HG03039 (cell line): ENCODE measurements around the gene NKX6-1.

Source experiments
- ATAC-seq: cut with Tn5 transposase; IDR thresholded peaks from one replicate; pipeline ENCODE4 v1.9.1; 2021; ENCODE audit warnings: mild to moderate bottlenecking, moderate library complexity; ENCODE audit not compliant: unreplicated experiment

Gene NKX6-1

GRCh38 chr4:84499624-84499982 is 511 bp upstream of the NKX6-1 start:
- no peak for ATAC-seq

GRCh38 chr4:84498203-84498934 is 723 bp downstream of the NKX6-1 start:
- ATAC-seq = no peak

DNA sequence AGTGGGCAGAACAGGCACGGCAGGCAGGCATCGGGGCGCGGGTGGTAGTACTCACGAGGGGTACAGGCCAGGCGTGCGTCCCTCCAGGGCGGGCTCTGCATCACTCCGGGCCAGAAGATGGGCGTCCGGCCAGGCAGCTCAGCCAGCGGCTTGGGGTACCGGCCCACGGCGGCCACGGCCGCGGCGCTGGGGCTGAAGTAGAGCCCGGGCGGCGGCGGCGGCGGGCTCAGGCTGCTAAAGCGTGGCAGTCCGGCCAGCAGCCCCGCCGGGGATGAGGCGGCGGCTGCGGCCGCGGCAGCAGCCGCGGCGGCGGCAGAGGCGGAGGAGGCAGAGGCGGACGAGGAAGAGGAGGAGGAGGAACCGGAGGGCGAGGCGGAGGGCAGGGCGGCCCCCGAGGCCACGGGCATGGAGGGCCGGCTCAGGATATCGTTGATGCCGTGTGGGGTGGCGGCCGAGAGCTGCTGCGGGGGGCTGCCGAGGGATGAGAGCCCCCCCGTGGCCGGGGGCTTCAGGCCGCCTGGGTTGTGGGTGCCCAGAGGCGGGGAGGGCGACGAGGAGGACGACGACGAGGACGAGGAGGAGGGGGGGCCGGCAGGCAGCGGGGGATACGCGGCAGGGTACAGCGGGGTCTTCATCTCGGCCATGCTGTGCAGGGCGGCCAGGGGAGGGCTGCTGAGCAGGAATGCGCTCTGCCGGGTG is 1.4 kb downstream of the NKX6-1 start:
- ATAC-seq = no peak

- no peak for ATAC-seq
Observed at GRCh38 chr4:84496706-84497503, 2.2 kb downstream of the NKX6-1 start.

DNA sequence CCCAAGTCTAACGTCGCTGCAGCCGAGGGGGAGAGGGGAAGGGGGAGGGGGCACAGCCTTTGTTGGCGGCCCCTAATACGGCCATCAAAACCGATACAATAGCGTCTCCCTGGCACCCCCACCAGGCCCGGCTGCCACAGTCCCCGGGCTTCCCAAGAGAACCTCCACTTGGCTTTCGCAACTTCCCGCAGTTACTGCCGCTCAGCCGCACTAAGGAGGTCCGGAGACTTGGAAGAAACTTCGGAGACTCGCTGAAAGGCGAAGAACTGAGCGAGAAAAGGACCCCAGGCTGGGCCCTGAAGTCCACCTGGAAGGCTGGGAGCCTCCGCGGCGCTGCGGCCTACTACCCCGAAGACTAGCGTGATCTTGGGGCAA is 2.8 kb downstream of the NKX6-1 start:
- ATAC-seq = no peak

GRCh38 chr4:84495794-84496261 is 3.3 kb downstream of the NKX6-1 start:
- no peak for ATAC-seq

DNA sequence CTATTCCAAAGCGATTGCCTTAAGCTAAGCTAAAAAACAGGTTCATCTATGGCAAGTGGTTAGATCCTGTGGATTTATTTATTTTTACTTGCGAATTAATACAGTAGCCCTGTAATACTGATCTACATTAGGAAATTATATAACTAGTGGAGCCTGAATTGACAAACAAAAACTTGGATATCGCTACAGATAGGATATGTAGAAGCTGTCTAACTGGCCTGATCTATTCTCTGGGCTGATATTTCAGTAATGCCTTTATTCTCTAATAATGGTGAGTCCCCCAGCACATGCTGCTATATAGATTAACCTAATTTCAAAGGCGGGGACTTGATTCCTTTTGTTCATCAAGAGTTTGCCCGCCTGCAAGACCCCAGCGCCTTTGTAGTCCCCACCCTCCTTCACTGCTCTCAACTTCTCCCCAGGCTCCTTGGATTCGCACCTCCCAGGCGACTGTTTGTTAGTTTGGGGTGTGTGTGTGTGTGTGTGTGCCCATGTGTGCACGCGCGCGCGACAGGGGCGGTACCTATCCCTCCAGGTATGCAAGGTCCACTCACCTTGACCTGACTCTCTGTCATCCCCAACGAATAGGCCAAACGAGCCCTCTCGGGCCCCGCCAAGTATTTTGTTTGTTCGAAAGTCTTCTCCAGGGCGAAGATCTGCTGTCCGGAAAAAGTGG is 3.8 kb downstream of the NKX6-1 start:
- no peak for ATAC-seq

DNA sequence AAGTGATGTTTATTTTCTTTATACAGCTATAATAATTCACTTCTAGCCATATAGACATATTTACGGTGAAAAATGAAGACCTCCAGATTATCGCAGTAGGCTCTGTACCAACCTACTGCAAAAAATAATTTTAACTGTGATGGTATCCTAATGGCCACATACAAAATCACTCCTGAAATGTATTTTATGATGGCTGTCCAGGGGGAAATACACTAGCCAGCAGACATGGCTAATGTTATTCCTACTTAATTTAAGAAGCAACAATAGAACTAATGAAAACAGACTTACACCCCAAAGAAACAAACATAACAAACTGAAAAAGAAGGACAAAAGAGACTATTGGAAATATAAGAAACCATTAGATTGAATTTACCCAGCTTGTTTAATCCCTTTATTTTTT is 4.6 kb downstream of the NKX6-1 start:
- ATAC-seq = no peak

DNA sequence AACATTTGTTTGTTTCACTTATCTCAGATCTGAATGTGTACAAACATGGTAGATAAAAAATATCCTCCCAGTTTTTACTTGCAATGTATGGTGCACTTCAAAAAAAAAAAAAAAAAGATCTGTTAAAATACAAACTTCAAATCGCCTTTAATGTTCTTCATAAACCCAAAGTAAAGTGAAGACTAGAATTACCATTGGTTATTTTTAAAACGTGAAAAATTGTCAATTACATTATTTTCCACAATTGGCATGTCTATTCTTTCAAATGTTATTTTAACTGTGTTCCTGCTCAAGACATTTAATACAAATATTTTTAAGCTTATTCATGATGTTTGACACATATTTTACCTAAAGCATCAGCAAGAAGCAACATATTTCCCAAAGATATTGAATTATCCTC is 5.0 kb downstream of the NKX6-1 start:
- ATAC-seq = no peak

DNA sequence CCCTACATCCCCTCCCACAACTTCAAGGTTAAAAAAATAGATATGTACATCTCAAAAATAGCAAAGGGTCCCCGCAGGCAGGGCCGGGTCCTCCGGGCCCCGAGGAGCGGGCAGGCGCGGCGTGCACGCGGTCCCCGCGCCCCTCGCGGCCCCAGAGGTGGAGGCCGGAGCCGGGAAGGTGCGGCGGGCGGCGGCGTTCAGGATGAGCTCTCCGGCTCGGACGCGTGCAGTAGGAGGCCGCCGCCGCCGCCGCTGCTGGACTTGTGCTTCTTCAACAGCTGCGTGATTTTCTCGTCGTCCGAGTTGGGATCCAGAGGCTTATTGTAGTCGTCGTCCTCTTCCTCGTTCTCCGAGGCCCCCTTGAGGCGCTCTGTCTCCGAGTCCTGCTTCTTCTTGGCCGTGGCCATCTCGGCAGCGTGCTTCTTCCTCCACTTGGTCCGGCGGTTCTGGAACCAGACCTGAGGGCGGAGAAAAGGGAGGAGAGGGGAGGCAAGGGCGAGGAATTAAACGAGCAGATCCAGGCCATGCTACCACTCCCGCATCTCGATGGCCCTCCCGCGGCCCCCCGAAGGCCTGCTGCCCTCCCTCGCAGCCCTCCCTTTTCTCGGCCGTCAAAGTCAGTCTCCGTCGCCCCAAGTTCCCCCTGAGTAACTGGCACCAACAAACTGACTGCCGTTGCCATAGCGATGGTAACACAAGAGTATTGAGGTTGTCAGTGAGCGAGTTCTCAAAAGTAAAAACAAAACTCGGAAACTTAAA is 5.8 kb downstream of the NKX6-1 start:
- ATAC-seq = no peak

DNA sequence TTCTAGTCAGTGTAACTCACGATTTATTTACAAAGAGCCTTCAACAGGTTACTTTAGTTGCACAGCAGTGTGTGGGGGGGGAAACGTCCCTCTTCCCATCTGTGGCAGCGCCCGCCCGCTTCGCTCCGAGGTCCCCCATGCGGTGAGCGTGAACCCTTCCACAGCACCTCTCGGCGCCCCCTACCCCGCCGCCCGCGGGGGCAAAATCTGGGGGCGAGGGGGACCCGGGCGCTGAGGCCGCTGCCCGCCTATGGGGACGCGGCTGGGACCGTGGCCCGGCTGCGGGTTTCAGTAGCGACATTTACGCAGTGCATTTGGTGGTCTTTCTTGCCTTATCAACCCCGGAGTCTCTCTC is 6.4 kb downstream of the NKX6-1 start:
- ATAC-seq = no peak

- no peak for ATAC-seq
Observed at GRCh38 chr4:84492290-84492689, 6.8 kb downstream of the NKX6-1 start.

DNA sequence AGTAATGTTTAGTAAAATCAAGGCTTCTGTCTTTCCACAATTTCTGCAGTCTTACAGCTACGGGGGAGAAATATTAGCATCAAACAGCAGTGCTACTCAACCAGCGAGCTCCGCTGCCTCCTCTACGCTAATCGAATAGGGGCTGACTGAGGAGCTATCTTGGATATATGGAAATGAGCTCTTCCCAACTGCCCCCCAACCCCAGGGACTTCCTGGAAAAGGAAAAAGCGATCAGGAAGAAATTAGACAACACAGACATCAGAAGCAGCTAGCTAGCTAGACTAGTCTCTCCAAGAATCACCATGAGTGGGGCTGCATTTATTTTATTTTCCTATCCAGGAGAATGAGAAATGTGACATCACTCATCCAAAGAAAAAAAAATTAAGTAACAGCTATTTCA is 7.6 kb downstream of the NKX6-1 start:
- no peak for ATAC-seq

DNA sequence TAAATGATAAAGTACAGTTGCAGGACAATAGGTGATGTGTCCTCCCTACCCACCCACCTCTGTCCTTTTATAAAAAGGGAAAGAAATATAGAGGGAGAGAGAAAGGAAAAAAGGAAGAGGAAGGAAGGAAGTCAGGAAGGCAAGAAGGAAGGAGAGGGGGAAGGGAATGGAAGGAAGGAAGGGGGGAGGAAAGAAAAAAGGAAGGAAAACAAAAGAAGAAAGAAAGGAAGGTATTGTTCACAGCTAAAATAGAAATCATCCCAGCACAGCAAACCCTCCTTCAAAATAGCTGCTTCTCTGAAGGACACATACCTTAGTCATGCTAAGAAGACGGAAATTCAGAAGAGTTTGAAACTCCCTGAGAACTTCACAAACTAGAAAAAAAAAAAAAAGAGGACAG is 8.4 kb downstream of the NKX6-1 start:
- ATAC-seq = no peak

DNA sequence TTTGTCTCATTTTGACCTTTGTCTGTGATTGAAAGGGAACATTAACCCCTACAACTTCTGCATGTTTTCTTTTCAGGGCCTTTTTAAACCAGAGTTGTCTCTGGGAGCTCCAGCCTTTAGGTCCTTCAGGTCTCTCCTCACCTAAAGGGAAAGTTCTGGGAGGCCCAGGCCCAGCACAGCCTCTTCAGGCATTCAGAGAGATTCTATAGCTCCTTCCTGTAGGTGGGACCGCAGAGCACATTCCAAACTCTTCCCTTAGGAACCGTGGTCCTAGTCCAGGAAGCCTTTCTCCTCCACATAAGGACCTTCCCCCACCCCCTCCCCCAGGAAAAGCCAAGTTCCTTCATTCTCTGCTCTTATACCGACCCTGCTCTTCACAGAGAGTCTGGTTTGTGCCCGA is 14.9 kb downstream of the NKX6-1 start:
- ATAC-seq = no peak

DNA sequence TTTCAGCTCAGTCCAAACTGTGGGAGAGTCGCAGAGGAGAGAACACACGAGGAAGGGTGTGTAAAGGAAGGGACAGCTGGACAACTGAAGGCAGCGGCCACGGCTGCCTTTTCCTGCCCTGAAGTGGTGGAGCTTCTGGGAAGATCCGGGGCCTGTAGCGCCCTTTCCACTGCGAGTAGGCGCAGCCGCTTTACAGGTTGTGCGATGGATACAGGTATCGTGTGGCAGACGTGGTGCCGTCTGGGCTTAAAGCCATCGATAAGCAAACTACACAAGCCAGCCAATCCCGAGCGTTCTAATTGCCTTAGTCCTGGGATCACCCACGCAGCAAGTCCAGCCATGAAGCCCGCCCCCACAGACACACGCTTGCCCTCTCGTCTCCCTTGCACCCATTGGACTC is 15.4 kb downstream of the NKX6-1 start:
- no peak for ATAC-seq

DNA sequence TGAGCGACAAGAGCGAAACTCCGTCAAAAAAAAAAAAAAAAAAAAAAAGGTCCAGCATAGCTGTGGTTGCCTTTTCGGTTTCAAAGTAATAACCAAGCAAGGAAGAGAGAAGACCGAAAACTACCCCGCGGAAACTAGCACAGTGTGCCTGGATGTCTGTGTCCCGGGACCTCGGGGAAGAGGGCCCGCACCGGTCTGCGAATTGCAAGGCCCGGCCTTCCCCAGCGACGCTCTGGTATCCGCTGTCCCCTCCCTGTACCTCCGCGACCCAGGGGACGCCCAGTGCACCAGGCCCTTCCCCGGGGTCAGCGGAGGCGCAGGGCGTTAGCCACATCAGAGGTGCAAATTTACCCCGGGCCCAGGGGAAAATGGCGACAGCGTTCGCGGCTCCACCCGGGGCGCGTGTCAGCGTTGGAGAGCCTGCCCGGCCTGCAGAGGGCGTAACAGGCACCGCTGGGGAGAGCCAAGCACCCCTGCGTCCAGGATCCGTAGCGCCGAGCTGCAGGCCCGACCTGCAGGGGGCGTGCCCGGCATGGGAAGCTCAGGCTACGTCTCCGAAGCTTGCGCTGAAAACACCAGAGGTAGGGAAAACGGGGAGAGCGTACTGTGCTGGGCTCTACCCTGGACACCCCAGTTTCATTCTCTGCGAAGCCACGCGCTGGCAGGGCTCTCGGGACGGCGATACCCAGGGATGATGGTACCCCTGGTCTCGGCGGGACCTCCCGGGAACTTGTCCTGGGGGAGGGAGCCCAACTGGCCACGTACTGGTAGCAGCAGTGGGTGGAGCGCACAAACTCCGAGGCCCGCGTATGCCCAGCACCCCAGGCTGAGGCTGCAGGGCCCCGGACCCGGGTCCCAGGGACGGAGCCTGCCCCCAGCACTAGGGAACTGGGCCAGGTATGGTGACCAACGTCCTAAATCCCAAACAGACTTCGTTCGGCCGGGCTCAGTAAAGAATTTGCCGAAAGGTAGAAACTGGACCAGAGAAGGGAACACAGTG is 16.2 kb downstream of the NKX6-1 start:
- ATAC-seq = no peak

GRCh38 chr4:84481860-84482245 is 17.2 kb downstream of the NKX6-1 start:
- no peak for ATAC-seq

DNA sequence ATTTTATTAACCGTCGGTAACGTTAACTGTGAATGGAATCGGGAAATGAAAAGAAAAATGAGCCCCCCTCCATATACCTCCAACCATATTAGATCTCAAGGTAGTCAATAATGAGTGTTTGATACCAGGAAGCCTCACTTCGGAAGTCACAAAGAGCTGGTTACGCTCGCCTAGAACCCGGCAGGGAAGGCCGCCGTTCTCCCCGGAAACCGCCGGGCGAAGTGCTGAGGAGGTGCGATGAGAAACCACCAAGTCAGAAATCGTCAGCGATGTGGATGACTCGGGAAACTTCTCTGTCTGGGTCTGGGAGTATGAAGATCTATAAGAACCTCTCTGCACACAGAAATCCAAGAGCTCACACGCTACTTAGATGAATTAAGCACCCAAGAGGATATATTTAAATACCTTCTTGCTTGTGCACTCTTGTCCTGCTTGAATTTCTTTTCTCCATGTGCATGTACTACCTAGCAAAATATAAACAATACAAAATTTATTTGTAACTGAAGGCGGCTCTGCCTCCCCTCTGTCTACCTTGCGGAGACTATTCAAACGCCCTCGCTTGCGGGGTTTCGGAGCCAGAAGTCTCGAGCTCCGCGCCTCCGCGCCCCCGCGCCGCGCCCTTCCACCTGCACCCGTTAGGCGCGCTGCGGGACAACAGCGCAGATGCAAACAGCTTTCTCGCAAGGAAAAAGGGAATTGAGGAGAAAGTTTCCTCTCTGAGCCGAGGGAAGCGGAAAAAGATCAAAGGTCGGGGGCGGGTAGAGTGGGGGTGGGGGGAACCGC is 17.8 kb downstream of the NKX6-1 start:
- no peak for ATAC-seq
